ENCODE measurements around the gene TBL1X.
A peak's percentile ranks its signal among the peaks of the same experiment; 100 is the strongest.

TBL1X gene

DNA sequence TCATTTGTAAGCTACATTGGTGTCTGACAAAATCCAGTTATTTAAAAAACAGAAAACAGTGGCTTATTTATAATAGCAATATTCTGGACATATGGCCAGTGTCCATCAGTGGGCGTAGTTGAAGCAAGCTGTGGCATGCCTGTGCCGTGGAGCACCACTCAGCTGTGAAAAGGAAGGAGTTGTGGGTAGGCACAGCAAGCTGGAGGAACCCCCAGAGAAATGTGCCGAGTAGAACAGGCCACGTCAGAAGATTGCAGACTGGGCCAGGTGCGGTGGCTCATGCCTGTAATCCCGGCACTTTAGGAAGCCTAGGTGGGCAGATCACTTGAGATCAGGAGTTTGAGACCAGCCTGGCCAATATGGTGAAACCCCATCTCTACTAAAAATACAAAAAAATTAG is 198.4 kb downstream of the TBL1X start:
- TF ChIP-seq, protein P1, sequence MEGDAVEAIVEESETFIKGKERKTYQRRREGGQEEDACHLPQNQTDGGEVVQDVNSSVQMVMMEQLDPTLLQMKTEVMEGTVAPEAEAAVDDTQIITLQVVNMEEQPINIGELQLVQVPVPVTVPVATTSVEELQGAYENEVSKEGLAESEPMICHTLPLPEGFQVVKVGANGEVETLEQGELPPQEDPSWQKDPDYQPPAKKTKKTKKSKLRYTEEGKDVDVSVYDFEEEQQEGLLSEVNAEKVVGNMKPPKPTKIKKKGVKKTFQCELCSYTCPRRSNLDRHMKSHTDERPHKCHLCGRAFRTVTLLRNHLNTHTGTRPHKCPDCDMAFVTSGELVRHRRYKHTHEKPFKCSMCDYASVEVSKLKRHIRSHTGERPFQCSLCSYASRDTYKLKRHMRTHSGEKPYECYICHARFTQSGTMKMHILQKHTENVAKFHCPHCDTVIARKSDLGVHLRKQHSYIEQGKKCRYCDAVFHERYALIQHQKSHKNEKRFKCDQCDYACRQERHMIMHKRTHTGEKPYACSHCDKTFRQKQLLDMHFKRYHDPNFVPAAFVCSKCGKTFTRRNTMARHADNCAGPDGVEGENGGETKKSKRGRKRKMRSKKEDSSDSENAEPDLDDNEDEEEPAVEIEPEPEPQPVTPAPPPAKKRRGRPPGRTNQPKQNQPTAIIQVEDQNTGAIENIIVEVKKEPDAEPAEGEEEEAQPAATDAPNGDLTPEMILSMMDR (IDR thresholded peaks at IDR 0.05; ENCODE audit: low read depth, low read length): no peak
- no peak overlapping the region for H3K4me3 ChIP-seq (ENCODE audit: low read depth, low read length)

DNA sequence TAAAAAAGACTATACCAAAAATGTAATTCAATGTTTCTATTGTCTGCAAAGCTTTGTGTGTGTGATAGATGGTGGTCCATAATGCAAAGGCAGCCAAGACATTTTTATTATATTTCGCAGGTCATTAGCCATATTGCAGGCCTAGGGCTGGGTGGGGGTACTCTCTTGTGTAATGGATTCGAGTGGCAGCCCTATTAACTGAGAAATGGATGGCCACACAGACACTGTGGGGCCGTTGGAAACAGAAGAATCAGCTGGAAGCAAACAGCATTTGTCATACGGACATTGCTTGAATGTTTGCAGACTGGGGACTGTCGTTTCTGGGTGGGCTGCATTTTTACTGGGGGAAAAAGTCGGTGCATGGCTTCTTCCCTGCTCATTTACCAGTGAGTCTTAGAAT is 199.4 kb downstream of the TBL1X start:
- H3K4me3 ChIP-seq (ENCODE audit: low read depth, low read length): no peak overlapping the region
- DNase-seq (ENCODE audit: low read depth, low spot score): no peak
- TF ChIP-seq, protein P1 (IDR thresholded peaks at IDR 0.05; ENCODE audit: low read depth, low read length): no peak
- in situ Hi-C loops (cut with HindIII; ENCODE audit: low sequenced_read_pairs): no loop called here

More for the DNA sequence above, 198.4 kb downstream of the TBL1X start:
- DNase-seq (ENCODE audit: low read depth, low spot score): no peak
- in situ Hi-C loops (cut with HindIII; ENCODE audit: low sequenced_read_pairs): no loop called here

DNA sequence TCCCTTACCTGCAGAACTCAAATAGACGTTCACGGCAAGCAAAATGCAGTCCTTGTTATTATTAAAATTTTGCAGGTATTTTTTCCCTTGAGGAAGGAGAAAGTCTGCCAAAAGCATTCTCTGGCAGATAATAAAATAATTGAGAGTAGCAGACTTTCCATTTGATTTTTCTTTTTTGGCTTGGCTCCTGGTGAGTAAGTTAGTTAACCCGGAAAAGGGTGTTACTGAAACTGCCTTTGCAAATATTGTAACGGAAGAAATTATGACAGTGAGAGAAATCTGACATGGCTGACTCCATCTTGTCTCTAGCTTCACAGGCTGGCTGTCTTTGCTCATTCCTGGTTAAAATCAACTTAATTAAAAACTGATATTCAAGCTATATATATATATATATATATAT is 200.3 kb downstream of the TBL1X start:
- DNase-seq (ENCODE audit: low read depth, low spot score): no peak
- H3K4me3 ChIP-seq (ENCODE audit: low read depth, low read length): no peak overlapping the region
- in situ Hi-C loops (cut with HindIII; ENCODE audit: low sequenced_read_pairs): no loop called here
- TF ChIP-seq, protein P1 (IDR thresholded peaks at IDR 0.05; ENCODE audit: low read depth, low read length): no peak

DNA sequence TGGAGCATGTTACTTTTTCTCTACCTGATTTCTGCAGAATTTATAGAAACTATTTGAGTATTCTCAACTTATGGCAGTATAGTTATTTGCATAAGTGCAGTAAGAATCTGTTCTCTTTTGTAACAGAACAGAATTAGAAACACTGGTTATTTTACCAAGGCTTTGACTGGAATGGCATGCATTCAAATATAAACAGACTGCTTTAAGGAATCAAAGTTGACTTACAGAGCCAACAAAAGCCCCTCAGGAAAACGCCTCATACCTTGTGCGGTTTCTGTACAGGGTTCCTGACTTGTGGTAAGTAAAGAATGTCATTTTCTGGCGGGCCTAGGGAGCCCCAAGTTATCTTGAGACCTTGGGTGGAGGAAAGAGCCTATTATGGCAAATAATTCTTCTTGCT is 203.7 kb downstream of the TBL1X start:
- H3K4me3 ChIP-seq (ENCODE audit: low read depth, low read length): no peak overlapping the region
- DNase-seq (ENCODE audit: low read depth, low spot score): peak; percentile 78
- in situ Hi-C loops (cut with HindIII; ENCODE audit: low sequenced_read_pairs): no loop called here
- TF ChIP-seq, protein P1 (IDR thresholded peaks at IDR 0.05; ENCODE audit: low read depth, low read length): no peak

DNA sequence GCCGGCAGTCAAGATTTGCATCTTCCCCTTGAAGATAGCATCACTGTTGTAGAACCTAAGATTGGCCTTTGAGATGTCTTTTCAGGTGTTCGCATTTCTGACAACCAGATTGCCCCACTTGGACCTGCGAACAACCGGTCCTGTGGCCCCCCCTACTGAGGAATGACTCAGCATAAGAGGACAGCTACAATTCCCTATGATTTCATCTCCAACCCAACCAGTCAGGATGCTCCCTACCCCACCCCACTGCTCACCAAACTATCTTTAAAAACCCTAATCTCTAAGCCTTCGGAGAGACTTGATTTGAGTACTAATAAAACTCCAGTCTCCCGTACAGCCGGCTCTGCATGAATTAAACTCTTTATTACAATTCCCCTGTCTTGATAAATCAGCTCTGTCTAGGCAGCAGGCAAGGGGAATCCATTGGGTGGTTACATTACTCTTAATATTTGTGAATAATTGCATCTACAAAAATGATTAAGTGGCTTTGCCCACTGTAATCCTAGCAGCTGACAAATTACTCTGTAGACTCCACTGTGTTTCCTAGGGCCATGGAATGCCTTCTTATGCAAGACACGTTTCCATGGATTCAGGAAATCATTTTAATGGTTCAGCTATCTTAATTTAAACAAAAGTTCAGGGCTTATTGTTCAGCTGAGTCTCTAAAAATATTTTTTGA is 205.4 kb downstream of the TBL1X start:
- in situ Hi-C loops (cut with HindIII; ENCODE audit: low sequenced_read_pairs): no loop called here
- TF ChIP-seq, protein P1 (IDR thresholded peaks at IDR 0.05; ENCODE audit: low read depth, low read length): no peak
- H3K4me3 ChIP-seq (ENCODE audit: low read depth, low read length): no peak overlapping the region
- peak; percentile 33 for DNase-seq (ENCODE audit: low read depth, low spot score)

DNA sequence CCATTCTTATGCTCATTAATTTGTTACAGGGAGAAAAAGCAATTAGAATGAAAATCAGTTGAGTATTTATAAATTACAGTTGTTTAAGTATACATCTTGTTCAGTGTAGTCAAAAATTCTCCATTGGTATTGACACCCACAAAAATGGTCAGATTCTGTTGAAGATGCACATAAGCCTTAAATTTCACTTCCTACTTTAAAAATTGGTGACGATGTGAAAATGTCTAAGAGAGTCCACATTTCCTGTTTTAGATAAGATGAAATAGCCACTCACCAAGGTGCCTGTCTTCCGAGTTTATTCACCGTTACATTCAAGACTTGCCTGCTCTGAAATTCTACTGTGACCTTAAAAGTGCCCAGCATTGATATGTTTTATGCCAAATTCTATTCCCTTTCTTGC is 207.1 kb downstream of the TBL1X start:
- DNase-seq (ENCODE audit: low read depth, low spot score): no peak

More for the DNA sequence above, 207.1 kb downstream of the TBL1X start:
- no peak overlapping the region for H3K4me3 ChIP-seq (ENCODE audit: low read depth, low read length)
- TF ChIP-seq, protein P1 (IDR thresholded peaks at IDR 0.05; ENCODE audit: low read depth, low read length): no peak
- in situ Hi-C loops (cut with HindIII; ENCODE audit: low sequenced_read_pairs): no loop called here

Data from astrocyte of the spinal cord (primary cell).